Thyroid gland (tissue), 4 donors: ENCODE measurements around the gene MIA3. TPM values are rescaled to one million over a fixed set of nuclear protein-coding genes. Genes with fewer than 3 reads are reported as not detected.

Experiments used
- DNase-seq, 2 donors: peaks; one replicate each; pipeline ENCODE4 v3.0.0-alpha.2; 2019
- H3K27ac ChIP-seq, 3 donors: fragments of 200-600 bp; sonication (generic); 1 replicate in 2 of 3; 2 replicates in 1 of 3; pipeline ENCODE4 v1.5.1; 2016 to 2019; ENCODE audit warnings: mild to moderate bottlenecking in 1 of 3, moderate library complexity in 1 of 3
- H3K27me3 ChIP-seq: fragments of 200-600 bp; sonication (generic); one replicate; pipeline ENCODE4 v1.5.1; 2019
- H3K36me3 ChIP-seq, 2 donors: fragments of 200-600 bp; sonication (generic); one replicate each; pipeline ENCODE4 v1.5.1; 2016 to 2019
- H3K4me1 ChIP-seq, 2 donors: fragments of 200-600 bp; sonication (generic); one replicate each; pipeline ENCODE4 v1.5.1; 2017 to 2019
- H3K4me3 ChIP-seq, 3 donors: fragments of 200-600 bp; sonication (generic); replicated peaks in 1 of 3; 1 replicate in 2 of 3; 2 replicates in 1 of 3; pipeline ENCODE4 v1.5.1; 2016; ENCODE audit warnings: mild to moderate bottlenecking in 1 of 3
- H3K9me3 ChIP-seq: fragments of 200-600 bp; sonication (generic); one replicate; pipeline ENCODE4 v1.5.1; 2017
- POLR2A ChIP-seq, 2 donors: fragments of 450-650 bp; IDR thresholded peaks; one replicate each; pipeline ENCODE4 v1.6.1; 2017; ENCODE audit warnings: antibody characterized with exemption in 2 of 2, mild to moderate bottlenecking in 2 of 2, moderate library complexity in 1 of 2
- WGBS, 2 donors: methylation state at CpG; one replicate each; pipeline ENCODE4 v1.1.5; 2017; 5-methylcytosine and 5-hydroxymethylcytosine counted together
- intact Hi-C: fragments of 100-400 bp; cut with DNase I; formaldehyde crosslinking; loops from one replicate; pipeline ENCODE4 v1.15.1; 2023
- total RNA-seq, 4 donors: library from RNA; depleted of rRNA; stranded (reverse); fragments of >200 nt; gene quantifications; one replicate each; pipeline ENCODE4 v1.2.3, GENCODE V29; 2016
- TF ChIP-seq, protein P1 (sequence below), 6 experiments: fragments of 200-600 bp in 3 of 6; fragments of 450-650 bp in 3 of 6; sonication (generic) in 3 of 6; IDR thresholded peaks; one replicate each; pipeline ENCODE4 v1.5.1; 2016 to 2019; ENCODE audit warnings: antibody characterized with exemption in 6 of 6, mild to moderate bottlenecking in 2 of 6, inconsistent platforms in 1 of 6, moderate library complexity in 1 of 6

The MIA3 gene
- total RNA-seq, 4 donors from 2014 or later = 58.0 to 96.3 (median 70.0) TPM

- Histone ChIP-seq H3K4me1 (no peaks in the 10 kb centered on the region), H3K4me3 (no peak overlapping the region), H3K27me3 (no peaks in the 10 kb centered on the region), H3K36me3 (peaks cover 5 to 7% of the 10 kb centered on the region in 2 donors), H3K27ac (no peak overlapping the region), H3K9me3 (no peaks in the 10 kb centered on the region)
- DNase-seq = no peak
- intact Hi-C loops = no loop called here
- WGBS, 2 donors = 96% methylated on average over 1 of the region's 1 CpG
- TF ChIP-seq POLR2A (IDR thresholded peaks at IDR 0.05) = no peak
- TF ChIP-seq, protein P1, sequence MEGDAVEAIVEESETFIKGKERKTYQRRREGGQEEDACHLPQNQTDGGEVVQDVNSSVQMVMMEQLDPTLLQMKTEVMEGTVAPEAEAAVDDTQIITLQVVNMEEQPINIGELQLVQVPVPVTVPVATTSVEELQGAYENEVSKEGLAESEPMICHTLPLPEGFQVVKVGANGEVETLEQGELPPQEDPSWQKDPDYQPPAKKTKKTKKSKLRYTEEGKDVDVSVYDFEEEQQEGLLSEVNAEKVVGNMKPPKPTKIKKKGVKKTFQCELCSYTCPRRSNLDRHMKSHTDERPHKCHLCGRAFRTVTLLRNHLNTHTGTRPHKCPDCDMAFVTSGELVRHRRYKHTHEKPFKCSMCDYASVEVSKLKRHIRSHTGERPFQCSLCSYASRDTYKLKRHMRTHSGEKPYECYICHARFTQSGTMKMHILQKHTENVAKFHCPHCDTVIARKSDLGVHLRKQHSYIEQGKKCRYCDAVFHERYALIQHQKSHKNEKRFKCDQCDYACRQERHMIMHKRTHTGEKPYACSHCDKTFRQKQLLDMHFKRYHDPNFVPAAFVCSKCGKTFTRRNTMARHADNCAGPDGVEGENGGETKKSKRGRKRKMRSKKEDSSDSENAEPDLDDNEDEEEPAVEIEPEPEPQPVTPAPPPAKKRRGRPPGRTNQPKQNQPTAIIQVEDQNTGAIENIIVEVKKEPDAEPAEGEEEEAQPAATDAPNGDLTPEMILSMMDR (IDR thresholded peaks at IDR 0.05) = no peak
These were observed 86.4 kb downstream of the MIA3 start for GRCh38 chr1:222704260-222704659.

GRCh38 chr1:222706815-222707214, 88.9 kb downstream of the MIA3 start:
- DNase-seq = no peak
- intact Hi-C loops = no loop called here
- no peaks in the 10 kb centered on the region for H3K27me3 ChIP-seq
- no peak overlapping the region for H3K4me3 ChIP-seq
- no peak for TF ChIP-seq POLR2A (IDR thresholded peaks at IDR 0.05)
- TF ChIP-seq, protein P1 (IDR thresholded peaks at IDR 0.05) = no peak
- no peaks in the 10 kb centered on the region for H3K9me3 ChIP-seq
- WGBS, 2 donors = 75 to 90% methylated on average over 4 of the region's 4 CpGs
- H3K4me1 ChIP-seq = peaks cover 10 to 13% of the 10 kb centered on the region in 2 donors
- peaks cover 1 to 5% of the 10 kb centered on the region in 2 donors for H3K36me3 ChIP-seq
- H3K27ac ChIP-seq = no peak overlapping the region

GRCh38 chr1:222709700-222710153, 91.8 kb downstream of the MIA3 start:
- no peak for DNase-seq
- 87 to 89% methylated on average over 5 of the region's 5 CpGs for WGBS, 2 donors
- Histone ChIP-seq H3K27ac (no peak overlapping the region), H3K4me3 (no peak overlapping the region), H3K27me3 (no peaks in the 10 kb centered on the region), H3K4me1 (peaks cover 13 to 17% of the 10 kb centered on the region in 2 donors), H3K9me3 (no peaks in the 10 kb centered on the region), H3K36me3 (no peaks in the 10 kb centered on the region)
- no peak for TF ChIP-seq POLR2A (IDR thresholded peaks at IDR 0.05)
- TF ChIP-seq, protein P1 (IDR thresholded peaks at IDR 0.05) = no peak
- intact Hi-C loops = loop anchor here (5.0 kb wide), 1 partner anchor 67 kb away; no protein-coding TSS in a partner anchor

- intact Hi-C loops = loop anchor here (5.0 kb wide), 1 partner anchor 69 kb away; no protein-coding TSS in a partner anchor
- TF ChIP-seq POLR2A (IDR thresholded peaks at IDR 0.05) = peak in 1 of 2 donors; percentile 12
- TF ChIP-seq, protein P1 (IDR thresholded peaks at IDR 0.05) = no peak
- peak overlapping the region; percentile 84 to 98 (median 93) for H3K27ac ChIP-seq
- WGBS, 2 donors = 0% methylated on average over 37 to 41 of the region's 42 CpGs
- DNase-seq = peak; percentile 54 to 59
- H3K9me3 ChIP-seq = no peaks in the 10 kb centered on the region
- peaks cover 13 to 17% of the 10 kb centered on the region in 2 donors for H3K4me1 ChIP-seq
- peak overlapping the region; percentile 68 to 95 (median 76) for H3K4me3 ChIP-seq
- H3K27me3 ChIP-seq = no peaks in the 10 kb centered on the region
- H3K36me3 ChIP-seq = peaks cover 4 to 6% of the 10 kb centered on the region in 2 donors
These were observed 93.7 kb downstream of the MIA3 start for GRCh38 chr1:222711319-222712252.
